GM12878 (cell line): ENCODE results near the gene MCC.

Experiments
- NR2C2 ChIP-seq: IDR thresholded peaks from 2 replicates; pipeline ENCODE4 v1.6.1; 2011; ENCODE audit warnings: borderline replicate concordance, low read depth; ENCODE audit not compliant: control insufficient read depth, insufficient read length
- RB1 ChIP-seq: fragments of 450-650 bp; formaldehyde crosslinking; IDR thresholded peaks from 2 replicates; pipeline ENCODE4 v1.6.1; 2017; ENCODE audit warnings: mild to moderate bottlenecking, borderline replicate concordance

- TF ChIP-seq NR2C2: no peak
- no peak for TF ChIP-seq RB1
Measured at GRCh38 chr5:113404269-113404668, 84.0 kb downstream of the MCC start.
